CD14-positive monocyte (primary cell): ENCODE measurements around the gene WDFY4. TPM values are rescaled to one million over a fixed set of nuclear protein-coding genes. Genes with fewer than 3 reads are reported as not detected.

Experiments
- DNase-seq, 3 donors: peaks; one replicate each; pipeline ENCODE4 v3.0.0-alpha.2; 2011 to 2022
- H2AFZ ChIP-seq: 2 replicates; pipeline ENCODE4 v1.6.0; 2012; ENCODE audit warnings: mild to moderate bottlenecking, low read depth, low read length, inconsistent platforms; ENCODE audit not compliant: insufficient read depth, poor library complexity, severe bottlenecking
- H3K27ac ChIP-seq, 2 donors: 1 replicate in 1 of 2; 2 replicates in 1 of 2; pipeline ENCODE4 v1.5.1; 2012 to 2013; ENCODE audit warnings: low read length in 2 of 2, control low read depth in 1 of 2, inconsistent platforms in 1 of 2, low read depth in 1 of 2, mild to moderate bottlenecking in 1 of 2
- H3K27me3 ChIP-seq, 2 donors: one replicate each; pipeline versions ENCODE4 v1.6.0 to v1.6.1; 2011 to 2013; ENCODE audit warnings: low read length in 2 of 2; ENCODE audit not compliant: control insufficient read depth in 2 of 2, insufficient read depth in 2 of 2
- H3K36me3 ChIP-seq, 2 donors: replicated peaks in 1 of 2; 1 replicate in 1 of 2; 2 replicates in 1 of 2; pipeline versions ENCODE4 v1.5.1 to v1.6.1; 2012 to 2013; ENCODE audit warnings: low read length in 2 of 2, control low read depth in 1 of 2, inconsistent platforms in 1 of 2, mild to moderate bottlenecking in 1 of 2; ENCODE audit not compliant: insufficient read depth in 2 of 2, control insufficient read depth in 1 of 2
- H3K4me1 ChIP-seq, 2 donors: 1 replicate in 1 of 2; 2 replicates in 1 of 2; pipeline versions ENCODE4 v1.5.1 to v1.6.1; 2012 to 2013; ENCODE audit warnings: low read length in 2 of 2, control low read depth in 1 of 2, inconsistent platforms in 1 of 2, mild to moderate bottlenecking in 1 of 2, moderate library complexity in 1 of 2; ENCODE audit not compliant: insufficient read depth in 2 of 2, control insufficient read depth in 1 of 2
- H3K4me2 ChIP-seq: replicated peaks from 2 replicates; pipeline ENCODE3; 2012; ENCODE audit warnings: low read length, moderate library complexity, mild to moderate bottlenecking; ENCODE audit not compliant: poor library complexity, severe bottlenecking; ENCODE audit errors: extremely low read depth
- H3K4me3 ChIP-seq, 3 experiments: fragments of 200-600 bp in 1 of 3; sonication (generic) in 1 of 3; replicated peaks in 1 of 3; 1 replicate in 2 of 3; 2 replicates in 1 of 3; pipeline ENCODE4 v1.5.1; 2011 to 2013; ENCODE audit warnings: low read length in 3 of 3, mild to moderate bottlenecking in 3 of 3, control low read depth in 2 of 3, low read depth in 2 of 3, inconsistent platforms in 1 of 3, moderate library complexity in 1 of 3
- H3K79me2 ChIP-seq: 2 replicates; pipeline ENCODE4 v1.6.0; 2012; ENCODE audit warnings: mild to moderate bottlenecking, control low read depth, inconsistent platforms, low read length, moderate library complexity; ENCODE audit not compliant: insufficient read depth
- H3K9ac ChIP-seq: 2 replicates; pipeline ENCODE4 v1.6.0; 2017; ENCODE audit warnings: low read length, mild to moderate bottlenecking; ENCODE audit not compliant: insufficient read depth, poor library complexity, severe bottlenecking
- H3K9me3 ChIP-seq, 2 donors: replicated peaks in 1 of 2; 1 replicate in 1 of 2; 2 replicates in 1 of 2; pipeline versions ENCODE4 v1.5.1 to v1.6.1; 2012 to 2013; ENCODE audit warnings: low read length in 2 of 2, control low read depth in 1 of 2; ENCODE audit not compliant: control insufficient read depth in 1 of 2, insufficient read depth in 1 of 2
- H4K20me1 ChIP-seq: 2 replicates; pipeline ENCODE4 v1.6.0; 2012; ENCODE audit warnings: mild to moderate bottlenecking, low read length, control low read depth, moderate library complexity; ENCODE audit not compliant: insufficient read depth
- H3K27ac Mint-ChIP-seq, 7 donors: one replicate each; pipeline ENCODE4 v1.8.0; 2020; ENCODE audit warnings: mild to moderate bottlenecking in 7 of 7, mixed read lengths in 7 of 7, moderate library complexity in 6 of 7, inconsistent platforms in 2 of 7
- H3K27me3 Mint-ChIP-seq, 3 donors: one replicate each; pipeline ENCODE4 v1.8.0; 2021 to 2022; ENCODE audit warnings: low read depth in 3 of 3, mild to moderate bottlenecking in 3 of 3, mixed read lengths in 3 of 3, moderate library complexity in 3 of 3, inconsistent platforms in 1 of 3
- H3K36me3 Mint-ChIP-seq, 2 donors: one replicate each; pipeline ENCODE4 v1.8.0; 2020; ENCODE audit warnings: mixed read lengths in 2 of 2, inconsistent platforms in 1 of 2, mild to moderate bottlenecking in 1 of 2
- H3K4me1 Mint-ChIP-seq: one replicate; pipeline ENCODE4 v1.8.0; 2020; ENCODE audit warnings: mild to moderate bottlenecking, mixed read lengths
- H3K4me3 Mint-ChIP-seq, 2 donors: one replicate each; pipeline ENCODE4 v1.8.0; 2020; ENCODE audit warnings: mild to moderate bottlenecking in 2 of 2, mixed read lengths in 2 of 2, moderate library complexity in 1 of 2
- H3K9me3 Mint-ChIP-seq, 7 donors: one replicate each; pipeline ENCODE4 v1.8.0; 2020 to 2022; ENCODE audit warnings: mixed read lengths in 7 of 7, mild to moderate bottlenecking in 6 of 7, moderate library complexity in 6 of 7, inconsistent platforms in 2 of 7
- WGBS: methylation state at CpG from one replicate; pipeline ENCODE4 v1.1.5; 2013; ENCODE audit warnings: missing lambda C conversion rate; ENCODE audit not compliant: insufficient coverage; 5-methylcytosine and 5-hydroxymethylcytosine counted together
- intact Hi-C, 2 donors: fragments of 100-400 bp; cut with micrococcal nuclease; formaldehyde crosslinking; loops; one replicate each; pipeline versions ENCODE4 v1.15.0 to v1.15.1; 2023
- polyA plus RNA-seq, 3 donors: library from polyadenylated mRNA; depleted of rRNA in 1 of 3; unstranded in 2 of 3; stranded (reverse) in 1 of 3; fragments of 300-500 nt in 2 of 3; fragments of >200 nt in 1 of 3; fragmentation: Illumina TruSeq in 2 of 3; gene quantifications; 1 replicate in 2 of 3; 2 replicates in 1 of 3; pipeline ENCODE4 v1.2.3, GENCODE V29; 2012 to 2021
- TF ChIP-seq, protein P1 (sequence below): fragments of 200-600 bp; IDR thresholded peaks from one replicate; pipeline ENCODE4 v1.8.0; 2022; ENCODE audit warnings: antibody characterized with exemption, mild to moderate bottlenecking

The WDFY4 gene
- polyA plus RNA-seq, 3 donors = 7.5 to 36.1 (median 9.8) TPM

DNA sequence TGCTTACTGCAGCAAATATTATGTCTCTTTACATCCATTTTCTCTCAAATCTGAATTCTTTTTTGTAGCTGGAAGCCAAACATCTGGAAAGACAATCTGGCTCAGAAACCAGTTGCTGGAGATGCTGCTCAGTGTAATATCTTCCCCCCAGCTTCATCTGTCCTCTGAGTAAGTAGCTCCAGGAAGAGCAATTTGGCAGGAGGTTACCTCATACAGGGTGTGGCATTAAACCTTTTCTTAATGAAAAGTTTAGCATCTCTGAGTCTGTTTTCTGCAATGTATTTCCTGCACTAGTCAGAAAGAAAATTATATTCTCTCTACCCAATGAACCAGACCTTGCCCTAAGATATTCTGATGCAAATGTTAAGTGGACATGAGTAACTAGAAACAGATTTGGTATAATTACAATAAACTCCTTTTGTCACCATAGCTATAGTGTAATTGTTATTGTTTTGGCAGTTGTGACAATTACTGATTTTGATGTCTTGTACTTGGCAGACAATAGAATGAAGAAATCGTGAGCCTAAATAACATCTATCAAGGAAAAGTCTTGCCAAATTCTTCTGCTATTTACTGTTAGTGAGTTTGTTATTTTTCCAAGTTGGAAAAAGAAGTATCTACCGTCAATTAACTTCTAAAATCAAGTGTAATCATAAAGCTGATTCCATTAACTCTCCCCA is 123.3 kb downstream of the WDFY4 start:
- no peak overlapping the region for H2AFZ ChIP-seq
- Mint-ChIP-seq H3K27ac (peak overlapping the region in 2 of 7 donors; percentile 12 to 16), H3K27me3 (no peaks in the 10 kb centered on the region), H3K9me3 (no peaks in the 10 kb centered on the region), H3K4me1 (peaks cover 44% of the 10 kb centered on the region), H3K4me3 (no peak overlapping the region), H3K36me3 (peaks cover 63 to 64% of the 10 kb centered on the region in 2 donors)
- H3K4me1 ChIP-seq = peaks cover 44 to 47% of the 10 kb centered on the region in 2 donors
- DNase-seq = no peak
- no peaks in the 10 kb centered on the region for H4K20me1 ChIP-seq
- intact Hi-C loops = loop anchor here in 1 of 2 donors (10.0 kb wide), 1 partner anchor 143 kb away; no protein-coding TSS in a partner anchor
- peaks cover 77 to 96% of the 10 kb centered on the region in 2 donors for H3K36me3 ChIP-seq
- no CpG with 5 or more reads among the region's 2 CpGs for WGBS
- H3K4me2 ChIP-seq = no peak overlapping the region
- no peaks in the 10 kb centered on the region for H3K27me3 ChIP-seq
- TF ChIP-seq, protein P1, sequence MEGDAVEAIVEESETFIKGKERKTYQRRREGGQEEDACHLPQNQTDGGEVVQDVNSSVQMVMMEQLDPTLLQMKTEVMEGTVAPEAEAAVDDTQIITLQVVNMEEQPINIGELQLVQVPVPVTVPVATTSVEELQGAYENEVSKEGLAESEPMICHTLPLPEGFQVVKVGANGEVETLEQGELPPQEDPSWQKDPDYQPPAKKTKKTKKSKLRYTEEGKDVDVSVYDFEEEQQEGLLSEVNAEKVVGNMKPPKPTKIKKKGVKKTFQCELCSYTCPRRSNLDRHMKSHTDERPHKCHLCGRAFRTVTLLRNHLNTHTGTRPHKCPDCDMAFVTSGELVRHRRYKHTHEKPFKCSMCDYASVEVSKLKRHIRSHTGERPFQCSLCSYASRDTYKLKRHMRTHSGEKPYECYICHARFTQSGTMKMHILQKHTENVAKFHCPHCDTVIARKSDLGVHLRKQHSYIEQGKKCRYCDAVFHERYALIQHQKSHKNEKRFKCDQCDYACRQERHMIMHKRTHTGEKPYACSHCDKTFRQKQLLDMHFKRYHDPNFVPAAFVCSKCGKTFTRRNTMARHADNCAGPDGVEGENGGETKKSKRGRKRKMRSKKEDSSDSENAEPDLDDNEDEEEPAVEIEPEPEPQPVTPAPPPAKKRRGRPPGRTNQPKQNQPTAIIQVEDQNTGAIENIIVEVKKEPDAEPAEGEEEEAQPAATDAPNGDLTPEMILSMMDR = no peak
- no peaks in the 10 kb centered on the region for H3K79me2 ChIP-seq
- H3K9ac ChIP-seq = no peak overlapping the region
- H3K4me3 ChIP-seq = no peak overlapping the region
- no peaks in the 10 kb centered on the region for H3K9me3 ChIP-seq
- H3K27ac ChIP-seq = peak overlapping the region in 1 of 2 donors; percentile 55

DNA sequence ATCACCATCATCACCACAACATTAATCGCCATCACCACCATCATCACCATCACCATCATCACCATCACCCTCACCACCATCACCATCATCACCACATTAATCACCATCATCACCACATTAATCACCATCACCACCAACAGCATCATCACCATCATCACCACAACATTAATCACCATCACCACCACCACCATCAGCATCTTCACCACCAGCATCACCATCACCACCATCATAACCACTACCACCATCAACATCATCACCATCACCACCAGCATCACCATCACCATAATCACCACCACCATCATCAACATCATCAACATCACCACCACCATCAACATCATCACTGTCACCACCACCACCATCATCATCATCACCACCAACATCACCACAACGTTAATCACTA is 124.6 kb downstream of the WDFY4 start:
- H3K9me3 ChIP-seq = no peaks in the 10 kb centered on the region
- DNase-seq = no peak
- no peak overlapping the region for H2AFZ ChIP-seq
- intact Hi-C loops = loop anchor here in 1 of 2 donors (10.0 kb wide), 1 partner anchor 144 kb away; no protein-coding TSS in a partner anchor
- H3K4me3 Mint-ChIP-seq = no peak overlapping the region
- H3K4me3 ChIP-seq = no peak overlapping the region
- H3K79me2 ChIP-seq = no peaks in the 10 kb centered on the region
- H3K9ac ChIP-seq = no peak overlapping the region
- peaks cover 80 to 97% of the 10 kb centered on the region in 2 donors for H3K36me3 ChIP-seq
- TF ChIP-seq, protein P1 = no peak
- H3K4me1 ChIP-seq = peaks cover 34 to 36% of the 10 kb centered on the region in 2 donors
- peaks cover 33% of the 10 kb centered on the region for H3K4me1 Mint-ChIP-seq
- 89% methylated on average over 2 of the region's 2 CpGs for WGBS
- no peak overlapping the region for H3K27ac Mint-ChIP-seq
- H3K27ac ChIP-seq = no peak overlapping the region
- H3K4me2 ChIP-seq = no peak overlapping the region
- H3K9me3 Mint-ChIP-seq = no peaks in the 10 kb centered on the region
- no peaks in the 10 kb centered on the region for H3K27me3 ChIP-seq
- H3K36me3 Mint-ChIP-seq = peaks cover 58 to 60% of the 10 kb centered on the region in 2 donors
- H3K27me3 Mint-ChIP-seq = no peaks in the 10 kb centered on the region
- H4K20me1 ChIP-seq = no peaks in the 10 kb centered on the region
